NCI-H2107 (cell line): Measurements from ENCODE around the gene ERVW-1.
"Not testable (repeated sequence)": the region's sequence is repeated elsewhere in the genome, so short reads cannot be mapped to it uniquely, and the experiment has no call there.

Experiments
- DNase-seq: peaks from one replicate; lab custom pipeline; 2025; lab: John Stamatoyannopoulos, UW

Gene ERVW-1

GRCh38 chr7:92477681-92478080 is at the start of gene ERVW-1:
ERVW-1 (minus strand) TSS chr7:92477946; CDS start chr7:92470381, 7,565 bp downstream.
- DNase-seq = not testable (repeated sequence)

- DNase-seq = no peak
Measured at GRCh38 chr7:92523110-92523509, 45.4 kb upstream of the ERVW-1 start.

- DNase-seq = no peak
Measured at GRCh38 chr7:92520024-92520423, 42.3 kb upstream of the ERVW-1 start.

GRCh38 chr7:92517631-92518030 is 39.9 kb upstream of the ERVW-1 start:
- no peak for DNase-seq

- no peak for DNase-seq
Measured at GRCh38 chr7:92513167-92513902, 35.6 kb upstream of the ERVW-1 start.

GRCh38 chr7:92508946-92509345 is 31.2 kb upstream of the ERVW-1 start:
- DNase-seq = no peak

- DNase-seq = no peak
Measured at GRCh38 chr7:92506363-92506762, 28.6 kb upstream of the ERVW-1 start.

GRCh38 chr7:92504563-92504962 is 26.8 kb upstream of the ERVW-1 start:
- no peak for DNase-seq

- no peak for DNase-seq
Measured at GRCh38 chr7:92503767-92504166, 26.0 kb upstream of the ERVW-1 start.

GRCh38 chr7:92498557-92498956 is 20.8 kb upstream of the ERVW-1 start:
- no peak for DNase-seq

GRCh38 chr7:92496876-92497275 is 19.1 kb upstream of the ERVW-1 start:
- DNase-seq = no peak

- DNase-seq = no peak
Measured at GRCh38 chr7:92489634-92490033, 11.9 kb upstream of the ERVW-1 start.

GRCh38 chr7:92487804-92488203 is 10.1 kb upstream of the ERVW-1 start:
- DNase-seq = no peak

- no peak for DNase-seq
Measured at GRCh38 chr7:92485974-92486373, 8.2 kb upstream of the ERVW-1 start.

GRCh38 chr7:92485267-92485892 is 7.6 kb upstream of the ERVW-1 start:
- DNase-seq = no peak

- DNase-seq = not testable (repeated sequence)
Measured at GRCh38 chr7:92484226-92484625, 6.5 kb upstream of the ERVW-1 start.

- not testable (repeated sequence) for DNase-seq
Measured at GRCh38 chr7:92483624-92484023, 5.9 kb upstream of the ERVW-1 start.

- DNase-seq = not testable (repeated sequence)
Measured at GRCh38 chr7:92479146-92479545, 1.4 kb upstream of the ERVW-1 start.

GRCh38 chr7:92478711-92479110 is 965 bp upstream of the ERVW-1 start:
- DNase-seq = no peak

- no peak for DNase-seq
Measured at GRCh38 chr7:92478095-92478494, 349 bp upstream of the ERVW-1 start.

- DNase-seq = not testable (repeated sequence)
Measured at GRCh38 chr7:92475851-92476590, 1.7 kb downstream of the ERVW-1 start.

- not testable (repeated sequence) for DNase-seq
Measured at GRCh38 chr7:92475261-92475770, 2.4 kb downstream of the ERVW-1 start.

- DNase-seq = not testable (repeated sequence)
Measured at GRCh38 chr7:92473989-92474388, 3.8 kb downstream of the ERVW-1 start.
